IPS-20b (cell line): ENCODE data around the gene PABPN1.

ENCODE experiments used
- H3K27ac ChIP-seq: one replicate; pipeline ENCODE4 v1.5.1; 2013; ENCODE audit warnings: low read length
- H3K27me3 ChIP-seq: 2 replicates; pipeline ENCODE4 v1.6.1; 2013; ENCODE audit warnings: mild to moderate bottlenecking, low read length, inconsistent platforms; ENCODE audit not compliant: insufficient read depth
- H3K36me3 ChIP-seq: 2 replicates; pipeline ENCODE4 v1.6.1; 2013; ENCODE audit warnings: low read depth, mild to moderate bottlenecking, inconsistent platforms, low read length, moderate library complexity; ENCODE audit not compliant: insufficient read depth
- H3K4me1 ChIP-seq: 2 replicates; pipeline ENCODE4 v1.6.1; 2013; ENCODE audit warnings: mild to moderate bottlenecking, control low read depth, inconsistent platforms, low read length, moderate library complexity; ENCODE audit not compliant: insufficient read depth
- H3K4me3 ChIP-seq: 2 replicates; pipeline ENCODE4 v1.5.1; 2013; ENCODE audit warnings: mild to moderate bottlenecking, low read length, inconsistent platforms
- H3K9ac ChIP-seq: 2 replicates; pipeline ENCODE4 v1.6.1; 2013; ENCODE audit warnings: low read depth, mild to moderate bottlenecking, inconsistent platforms, low read length, moderate library complexity
- H3K9me3 ChIP-seq: 2 replicates; pipeline ENCODE4 v1.6.1; 2013; ENCODE audit warnings: mild to moderate bottlenecking, low read depth, low read length, inconsistent platforms; ENCODE audit not compliant: insufficient read depth

The PABPN1 gene

GRCh38 chr14:23302290-23303225, 18.7 kb upstream of the PABPN1 start, which contains the start of gene PPP1R3E:
Gene PPP1R3E, minus strand, starts transcription at chr14:23302859. Its CDS starts 283 bp downstream, at chr14:23302576.
- Histone ChIP-seq H3K27me3 (peaks cover 52% of the 10 kb centered on the region), H3K9ac (peak within 1 kb of the TSS; percentile 78; the same call in 1 of the 2 replicates), H3K27ac (no peak within 1 kb of the TSS), H3K4me1 (peaks cover 7% of the 10 kb centered on the region; the same call in 1 of the 2 replicates), H3K4me3 (peak within 1 kb of the TSS; percentile 72), H3K36me3 (no peaks in the 10 kb centered on the region), H3K9me3 (no peaks in the 10 kb centered on the region)

GRCh38 chr14:23306412-23307145, 14.7 kb upstream of the PABPN1 start, which contains the start of gene BCL2L2:
Gene BCL2L2, plus strand, starts transcription at chr14:23306833. Its CDS starts 935 bp downstream, at chr14:23307768.
- H3K9me3 ChIP-seq = no peaks in the 10 kb centered on the region
- H3K4me1 ChIP-seq = 0 out of 2 replicates have a peak, but pooled peaks cover 3% of the 10 kb centered on the region
- peaks cover 19% of the 10 kb centered on the region for H3K27me3 ChIP-seq
- H3K36me3 ChIP-seq = peaks cover 17% of the 10 kb centered on the region
- peak within 1 kb of the TSS; percentile 95 for H3K4me3 ChIP-seq
- H3K9ac ChIP-seq = peak within 1 kb of the TSS; percentile 89
- peak within 1 kb of the TSS; percentile 75 for H3K27ac ChIP-seq

- Histone ChIP-seq H3K9ac (peak overlapping the region; percentile 89), H3K27ac (peak overlapping the region; percentile 75), H3K9me3 (no peaks in the 10 kb centered on the region), H3K27me3 (peaks cover 19% of the 10 kb centered on the region), H3K36me3 (peaks cover 21% of the 10 kb centered on the region), H3K4me3 (peak overlapping the region; percentile 95), H3K4me1 (0 out of 2 replicates have a peak, but pooled peaks cover 3% of the 10 kb centered on the region)
These were observed 14.1 kb upstream of the PABPN1 start for GRCh38 chr14:23307146-23307530.

GRCh38 chr14:23307687-23308644, 13.3 kb upstream of the PABPN1 start:
- no peak overlapping the region for H3K27ac ChIP-seq
- H3K4me3 ChIP-seq = peak overlapping the region; percentile 95
- H3K27me3 ChIP-seq = peaks cover 14% of the 10 kb centered on the region
- H3K36me3 ChIP-seq = peaks cover 21% of the 10 kb centered on the region
- H3K4me1 ChIP-seq = 0 out of 2 replicates have a peak, but pooled peaks cover 3% of the 10 kb centered on the region
- no peaks in the 10 kb centered on the region for H3K9me3 ChIP-seq
- H3K9ac ChIP-seq = peak overlapping the region; percentile 89; the same call in 1 of the 2 replicates

- Histone ChIP-seq H3K27me3 (peaks cover 5% of the 10 kb centered on the region), H3K36me3 (peaks cover 21% of the 10 kb centered on the region), H3K4me1 (0 out of 2 replicates have a peak, but pooled peaks cover 3% of the 10 kb centered on the region), H3K4me3 (no peak overlapping the region), H3K9me3 (no peaks in the 10 kb centered on the region), H3K27ac (no peak overlapping the region), H3K9ac (no peak overlapping the region)
These were observed 12.4 kb upstream of the PABPN1 start for GRCh38 chr14:23308721-23309445.

- Histone ChIP-seq H3K27me3 (no peaks in the 10 kb centered on the region), H3K4me1 (0 out of 2 replicates have a peak, but pooled peaks cover 3% of the 10 kb centered on the region), H3K9me3 (no peaks in the 10 kb centered on the region), H3K27ac (no peak overlapping the region), H3K36me3 (peaks cover 21% of the 10 kb centered on the region), H3K9ac (no peak overlapping the region), H3K4me3 (no peak overlapping the region)
These were observed 10.7 kb upstream of the PABPN1 start for GRCh38 chr14:23310546-23310945.

- H3K27me3 ChIP-seq = no peaks in the 10 kb centered on the region
- peaks cover 4% of the 10 kb centered on the region; the same call in 1 of the 2 replicates for H3K36me3 ChIP-seq
- peaks cover 2% of the 10 kb centered on the region; the same call in 1 of the 2 replicates for H3K4me1 ChIP-seq
- no peaks in the 10 kb centered on the region for H3K9me3 ChIP-seq
- H3K27ac ChIP-seq = no peak overlapping the region
- H3K9ac ChIP-seq = no peak overlapping the region
- H3K4me3 ChIP-seq = no peak overlapping the region
These were observed 5.0 kb upstream of the PABPN1 start for GRCh38 chr14:23316300-23316699.

GRCh38 chr14:23319746-23320583, 1.3 kb upstream of the PABPN1 start:
- peaks cover 32% of the 10 kb centered on the region for H3K36me3 ChIP-seq
- H3K27me3 ChIP-seq = no peaks in the 10 kb centered on the region
- H3K4me3 ChIP-seq = peak overlapping the region; percentile 78
- H3K9ac ChIP-seq = peak overlapping the region; percentile 86
- H3K27ac ChIP-seq = peak overlapping the region; percentile 88
- H3K9me3 ChIP-seq = no peaks in the 10 kb centered on the region
- H3K4me1 ChIP-seq = peaks cover 9% of the 10 kb centered on the region; the same call in 1 of the 2 replicates

GRCh38 chr14:23321572-23322547, 603 bp downstream of the PABPN1 start:
- H3K27me3 ChIP-seq = no peaks in the 10 kb centered on the region
- peaks cover 9% of the 10 kb centered on the region; the same call in 1 of the 2 replicates for H3K4me1 ChIP-seq
- peak overlapping the region; percentile 99 for H3K9ac ChIP-seq
- no peaks in the 10 kb centered on the region for H3K9me3 ChIP-seq
- peak overlapping the region; percentile 97 for H3K4me3 ChIP-seq
- peaks cover 45% of the 10 kb centered on the region for H3K36me3 ChIP-seq
- H3K27ac ChIP-seq = peak overlapping the region; percentile 96
